GM12874 (cell line): Measurements from ENCODE around the gene ACKR3.

Experiments
- CTCF ChIP-seq: IDR thresholded peaks from 2 replicates; pipeline ENCODE4 v1.5.1; 2011; ENCODE audit warnings: low read depth, mild to moderate bottlenecking, control low read depth, low read length, moderate library complexity; ENCODE audit not compliant: insufficient read depth

Gene ACKR3

DNA sequence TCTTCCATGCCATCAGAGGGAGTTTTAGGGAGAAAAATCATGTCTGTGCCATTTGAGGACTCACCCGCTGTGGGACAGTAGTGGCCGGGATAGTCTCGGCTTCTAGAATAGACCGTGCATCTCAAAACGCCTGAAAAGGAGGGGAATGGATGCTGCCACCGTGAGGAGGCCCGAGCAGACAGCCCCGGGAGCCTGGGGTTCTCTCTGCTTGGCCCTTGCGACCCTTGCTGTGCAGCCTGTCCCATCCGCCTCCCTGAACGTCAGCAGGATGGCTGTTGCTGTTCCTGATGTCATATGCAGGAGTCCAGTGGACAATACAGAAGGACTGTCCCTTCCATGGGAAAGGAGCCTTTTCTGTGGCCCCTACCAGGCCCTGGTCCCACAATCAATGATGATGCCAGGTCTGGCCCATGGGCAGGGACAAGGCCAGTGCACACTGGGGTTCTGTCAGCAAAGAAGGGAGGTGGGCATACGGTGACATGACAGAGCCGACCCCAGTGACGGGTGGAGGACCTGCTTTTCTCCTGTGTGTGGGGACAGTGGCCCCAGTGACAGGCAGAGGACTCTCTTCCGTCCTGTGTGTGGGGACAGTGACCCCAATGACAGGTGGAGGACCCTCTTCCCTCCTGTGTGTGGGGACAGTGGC is 58.8 kb downstream of the ACKR3 start:
- TF ChIP-seq CTCF, result no peak

GRCh38 chr2:236628981-236629605 is 59.5 kb downstream of the ACKR3 start:
- TF ChIP-seq CTCF, result no peak

DNA sequence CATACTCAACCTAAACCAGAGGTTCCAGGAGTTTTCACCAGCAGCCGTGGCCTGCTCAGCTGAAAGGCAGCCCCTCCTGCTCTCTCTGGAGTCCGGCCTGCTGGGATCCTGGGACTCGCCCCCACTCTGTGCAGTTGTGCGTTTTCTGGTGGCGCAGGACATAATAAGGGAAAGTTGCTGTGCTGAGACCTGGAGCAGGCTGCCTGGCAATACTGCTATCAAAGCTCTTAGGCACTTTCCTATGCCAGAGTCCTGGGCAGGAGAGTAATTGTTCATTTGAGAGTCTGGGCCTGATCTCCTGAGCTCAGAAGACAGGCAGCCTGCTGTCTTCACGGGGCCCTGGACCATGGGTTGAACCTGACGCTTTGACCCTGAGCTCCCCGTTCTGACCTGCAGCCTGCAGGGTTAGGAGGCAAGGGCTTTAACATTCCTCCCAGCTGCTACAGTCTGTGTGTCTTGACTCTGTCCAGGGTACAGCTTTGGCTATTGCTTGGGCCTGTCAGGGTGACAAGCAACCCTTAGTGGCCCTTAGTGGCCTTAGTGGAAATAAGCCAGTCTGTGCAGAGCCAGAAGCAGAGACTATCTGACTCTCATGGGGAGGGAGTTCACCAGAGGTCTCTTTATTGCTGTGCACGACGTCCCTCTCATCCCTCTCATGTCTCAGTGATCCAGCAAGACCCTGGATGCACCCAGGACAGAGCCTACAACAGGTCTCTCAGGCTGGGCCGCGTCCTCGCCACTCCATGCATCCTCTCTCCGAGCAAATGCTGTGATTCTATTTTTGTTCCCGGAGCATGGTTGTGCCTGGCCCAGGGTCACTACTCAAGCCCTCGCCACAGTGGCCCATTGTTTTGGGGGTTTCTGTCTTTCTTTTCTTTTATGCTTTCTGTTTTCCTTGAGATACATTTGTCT is 60.6 kb downstream of the ACKR3 start:
- no peak for TF ChIP-seq CTCF

GRCh38 chr2:236631281-236631855 is 61.7 kb downstream of the ACKR3 start:
- TF ChIP-seq CTCF, result no peak

DNA sequence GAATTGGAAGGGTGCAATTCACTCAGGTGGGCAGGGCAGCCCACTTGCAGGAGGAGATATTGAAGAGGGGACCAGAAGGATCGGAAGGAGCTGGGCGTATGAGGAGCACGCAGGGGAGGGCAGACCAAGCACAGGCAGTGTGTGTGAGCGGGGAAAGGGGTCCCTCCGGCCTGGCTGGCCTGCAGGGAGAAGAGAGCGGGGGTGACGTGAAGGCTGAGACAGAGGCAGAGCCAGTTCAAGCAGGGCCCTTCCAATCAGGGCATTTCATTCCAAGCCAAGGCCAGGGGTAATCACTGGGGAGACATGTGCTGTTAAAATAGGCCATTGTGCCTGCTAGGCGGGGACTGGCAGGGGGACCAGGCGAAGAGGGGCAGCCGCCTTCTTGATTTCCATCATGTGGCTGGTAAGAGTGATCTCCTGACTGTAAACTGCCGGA is 62.2 kb downstream of the ACKR3 start:
- no peak for TF ChIP-seq CTCF
